Measurements from ENCODE around the gene TTC7B. TPM values are rescaled to one million over a fixed set of nuclear protein-coding genes. Genes with fewer than 3 reads are reported as not detected.

Gene TTC7B
- total and polyA plus RNA-seq, 2 donors (not counting 3 experiments of a cell fraction or from before 2014, with no cell fraction given): 46.8 to 76.5 TPM

- Histone ChIP-seq H3K9me3 (replicated peaks; ENCODE audit: control insufficient read depth, insufficient read depth, low read length) (no peaks in the 10 kb centered on the region), H4K20me1 (replicated peaks; ENCODE audit: control insufficient read depth, extremely low read depth, insufficient read depth, low read length) (no peaks in the 10 kb centered on the region), H3K79me2 (ENCODE audit: control insufficient read depth, insufficient read depth, low read length) (no peaks in the 10 kb centered on the region), H3K4me3 (replicated peaks in 1 of 3; ENCODE audit: insufficient read depth in 1 of 3, low read depth in 1 of 3, low read length in 3 of 3) (no peak overlapping the region), H3K27ac (ENCODE audit: insufficient read depth, low read depth, low read length) (peak overlapping the region; percentile 82), H3K4me1 (ENCODE audit: control insufficient read depth, extremely low read depth, insufficient read depth, low read length) (peaks cover 60% of the 10 kb centered on the region), H3K27me3 (ENCODE audit: control insufficient read depth in 2 of 2, insufficient read depth in 2 of 2, low read length in 2 of 2) (no peaks in the 10 kb centered on the region), H2AFZ (ENCODE audit: low read depth, low read length) (no peak overlapping the region), H3K9ac (replicated peaks; ENCODE audit: extremely low read depth, insufficient read depth, low read length) (peak overlapping the region; percentile 45), H3K9me1 (replicated peaks; ENCODE audit: control insufficient read depth, extremely low read depth, insufficient read depth, low read length) (no peaks in the 10 kb centered on the region), H3K36me3 (ENCODE audit: control insufficient read depth in 2 of 2, extremely low read depth in 1 of 2, insufficient read depth in 2 of 2, low read length in 2 of 2) (peaks cover 0 to 2% of the 10 kb centered on the region in 2 experiments), H3K4me2 (ENCODE audit: insufficient read depth, low read length) (peak overlapping the region; percentile 13)
- ChIA-PET POLR2A (no interaction called here), CTCF (interaction anchor here (0.8 to 1.2 kb wide), 2 partner anchors 85 to 146 kb away, joined by 3 read pairs; no protein-coding TSS in a partner anchor)
- dilution Hi-C loops (cut with MboI; ENCODE audit: extremely low pct_ligation_motif_present, low sequenced_read_pairs): no loop called here
- intact Hi-C loops (cut with micrococcal nuclease): no loop called here
- no TSS peak for BruUV-seq (replicated peaks)
- DNase-seq (ENCODE audit: low read depth, low spot score) (peak; percentile 90), FAIRE-seq (peak; percentile 89)
- TF ChIP-seq JUN (IDR thresholded peaks at IDR 0.05; ENCODE audit: borderline replicate concordance, insufficient read depth, insufficient read length, low read depth) (peak; percentile 49), POLR2A (IDR thresholded peaks at IDR 0.05; ENCODE audit: low read depth, low read length) (no peak), MAX (IDR thresholded peaks at IDR 0.05; ENCODE audit: insufficient read depth, insufficient read length) (no peak)
These were observed 204.3 kb downstream of the TTC7B start for GRCh38 chr14:90611936-90612335.

- H3K27ac ChIP-seq (ENCODE audit: insufficient read depth, low read depth, low read length): peak overlapping the region; percentile 82
- H3K79me2 ChIP-seq (ENCODE audit: control insufficient read depth, insufficient read depth, low read length): no peaks in the 10 kb centered on the region
- H3K4me2 ChIP-seq (ENCODE audit: insufficient read depth, low read length): peak overlapping the region; percentile 13
- no peaks in the 10 kb centered on the region for H3K9me3 ChIP-seq (replicated peaks; ENCODE audit: control insufficient read depth, insufficient read depth, low read length)
- dilution Hi-C loops (cut with MboI; ENCODE audit: extremely low pct_ligation_motif_present, low sequenced_read_pairs): no loop called here
- intact Hi-C loops (cut with micrococcal nuclease): no loop called here
- no peaks in the 10 kb centered on the region for H3K9me1 ChIP-seq (replicated peaks; ENCODE audit: control insufficient read depth, extremely low read depth, insufficient read depth, low read length)
- H3K4me1 ChIP-seq (ENCODE audit: control insufficient read depth, extremely low read depth, insufficient read depth, low read length): peaks cover 56% of the 10 kb centered on the region
- H3K9ac ChIP-seq (replicated peaks; ENCODE audit: extremely low read depth, insufficient read depth, low read length): peak overlapping the region; percentile 45
- H3K36me3 ChIP-seq (ENCODE audit: control insufficient read depth in 2 of 2, extremely low read depth in 1 of 2, insufficient read depth in 2 of 2, low read length in 2 of 2): peaks cover 0 to 2% of the 10 kb centered on the region in 2 experiments
- POLR2A ChIA-PET: no interaction called here
- FAIRE-seq (no peak), DNase-seq (ENCODE audit: low read depth, low spot score) (no peak)
- H2AFZ ChIP-seq (ENCODE audit: low read depth, low read length): no peak overlapping the region
- H4K20me1 ChIP-seq (replicated peaks; ENCODE audit: control insufficient read depth, extremely low read depth, insufficient read depth, low read length): no peaks in the 10 kb centered on the region
- TF ChIP-seq JUN (IDR thresholded peaks at IDR 0.05; ENCODE audit: borderline replicate concordance, insufficient read depth, insufficient read length, low read depth): no peak
- TF ChIP-seq EZH2 (IDR thresholded peaks at IDR 0.05; ENCODE audit: borderline replicate concordance, low read depth, low read length, severe bottlenecking): no peak
- TF ChIP-seq POLR2A (IDR thresholded peaks at IDR 0.05; ENCODE audit: low read depth, low read length): no peak
- TF ChIP-seq CTCF (IDR thresholded peaks at IDR 0.05; ENCODE audit: extremely low read depth in 1 of 2, insufficient read depth in 1 of 2, low read depth in 1 of 2, low read length in 2 of 2): no peak
- TF ChIP-seq GATA2 (IDR thresholded peaks at IDR 0.05; ENCODE audit: insufficient read depth, insufficient read length, low read depth, low read length): no peak
- no peak for TF ChIP-seq MAX (IDR thresholded peaks at IDR 0.05; ENCODE audit: insufficient read depth, insufficient read length)
- CTCF ChIA-PET: interaction anchor here (0.8 to 1.2 kb wide), 2 partner anchors 85 to 147 kb away, joined by 3 read pairs; no protein-coding TSS in a partner anchor
- no peak overlapping the region for H3K4me3 ChIP-seq (replicated peaks in 1 of 3; ENCODE audit: insufficient read depth in 1 of 3, low read depth in 1 of 3, low read length in 3 of 3)
- TSS peak; percentile 35 for BruUV-seq (replicated peaks)
- H3K27me3 ChIP-seq (ENCODE audit: control insufficient read depth in 2 of 2, insufficient read depth in 2 of 2, low read length in 2 of 2): no peaks in the 10 kb centered on the region
These were observed 204.7 kb downstream of the TTC7B start for GRCh38 chr14:90611501-90611900.

Data from endothelial cell of umbilical vein (primary cell).